HCT116 (cell line): ENCODE data around the gene FAT1. TPM values are rescaled to one million over a fixed set of nuclear protein-coding genes. Genes with fewer than 3 reads are reported as not detected.

Experiments
- ATAC-seq: fragments of 200-7000 bp; cut with Tn5 transposase; 2 replicates; pipeline ENCODE4 v1.9.1; 2020; ENCODE audit warnings: mild to moderate bottlenecking, moderate library complexity
- BruUV-seq: library from RNA; stranded (reverse); fragments of 400-500 nt; replicated peaks from 2 replicates; lab custom pipeline; 2021; lab: Mats Ljungman, UMichigan
- CTCF ChIA-PET: fragments of 300-600 bp; sonication (Branson Sonifier 250); formaldehyde crosslinking; loops from one replicate; lab custom pipeline; 2021; ENCODE audit warnings: antibody characterized with exemption; lab: Charles Lee
- POLR2A ChIA-PET: fragments of 300-600, 350-600 bp; sonication (Branson Sonifier 250); formaldehyde crosslinking; loops from one replicate; lab custom pipeline; 2021; ENCODE audit warnings: antibody characterized with exemption; lab: Charles Lee
- RAD21 ChIA-PET, 2 experiments: fragments of 300-600 bp; sonication (Branson Sonifier 250); formaldehyde crosslinking; loops; one replicate each; lab custom pipeline; 2023; ENCODE audit warnings: low total read pairs in 2 of 2; ENCODE audit not compliant: uncharacterized antibody in 2 of 2, unreplicated experiment in 2 of 2, low non-redundant PET in 1 of 2; lab: Charles Lee
- DNase-seq: peaks from one replicate; pipeline ENCODE4 v3.0.0-alpha.2; 2010; ENCODE audit warnings: low read depth, low spot score
- H2AFZ ChIP-seq: fragments of 200-600 bp; shearing (Covaris generic), sonication (generic); 2 replicates; pipeline ENCODE4 v1.6.1; 2017; ENCODE audit warnings: low read depth, mixed run types, mixed read lengths, antibody characterized with exemption, low read length; ENCODE audit not compliant: poor library complexity, severe bottlenecking
- H3K27ac ChIP-seq: 2 replicates; pipeline ENCODE4 v1.5.1; 2012; ENCODE audit warnings: low read depth, low read length
- H3K27me3 ChIP-seq: fragments of 200-600 bp; sonication (generic); 2 replicates; pipeline ENCODE4 v1.6.1; 2016; ENCODE audit warnings: mixed run types, low read length, mixed read lengths; ENCODE audit not compliant: insufficient read depth
- H3K36me3 ChIP-seq, 2 experiments: fragments of 200-500 bp in 1 of 2; fragments of 200-600 bp in 1 of 2; sonication (Bioruptor generic) in 1 of 2; sonication (generic) in 1 of 2; 2 replicates each; pipeline versions ENCODE4 v1.5.1 to v1.6.1; 2014 to 2016; ENCODE audit warnings: low read length in 2 of 2, inconsistent platforms in 1 of 2, mixed read lengths in 1 of 2, mixed run types in 1 of 2; ENCODE audit not compliant: insufficient read depth in 2 of 2, control insufficient read depth in 1 of 2
- H3K4me1 ChIP-seq, 2 experiments: fragments of 200-600 bp in 1 of 2; sonication (generic) in 1 of 2; 2 replicates each; pipeline versions ENCODE4 v1.5.1 to v1.6.1; 2012 to 2017; ENCODE audit warnings: low read length in 2 of 2, inconsistent platforms in 1 of 2, mild to moderate bottlenecking in 1 of 2, mixed read lengths in 1 of 2, mixed run types in 1 of 2, moderate library complexity in 1 of 2; ENCODE audit not compliant: insufficient read depth in 2 of 2, control insufficient read depth in 1 of 2
- H3K4me2 ChIP-seq: fragments of 200-600 bp; sonication (generic); 2 replicates; pipeline ENCODE4 v1.6.1; 2017; ENCODE audit warnings: mixed run types, low read length, mixed read lengths
- H3K4me3 ChIP-seq, 2 experiments: fragments of 200-600 bp in 1 of 2; sonication (generic) in 1 of 2; replicated peaks in 1 of 2; 2 replicates each; pipeline ENCODE4 v1.5.1; 2011 to 2016; ENCODE audit warnings: low read length in 2 of 2, control low read depth in 1 of 2, low read depth in 1 of 2, mild to moderate bottlenecking in 1 of 2, mixed read lengths in 1 of 2, mixed run types in 1 of 2
- H3K79me2 ChIP-seq: fragments of 200-600 bp; sonication (generic); 2 replicates; pipeline ENCODE4 v1.6.1; 2017; ENCODE audit warnings: mild to moderate bottlenecking, mixed run types, low read length, moderate library complexity, mixed read lengths; ENCODE audit not compliant: insufficient read depth
- H3K9ac ChIP-seq: fragments of 200-600 bp; sonication (generic); 2 replicates; pipeline ENCODE4 v1.6.1; 2016; ENCODE audit warnings: low read length, mixed read lengths
- H3K9me2 ChIP-seq: fragments of 200-600 bp; sonication (generic), shearing (Covaris generic); 2 replicates; pipeline ENCODE4 v1.6.1; 2017; ENCODE audit warnings: mixed run types, mild to moderate bottlenecking, moderate library complexity; ENCODE audit not compliant: insufficient read depth
- H3K9me3 ChIP-seq, 2 experiments: fragments of 200-500 bp in 1 of 2; fragments of 200-600 bp in 1 of 2; sonication (Bioruptor generic) in 1 of 2; sonication (generic) in 1 of 2; 2 replicates each; pipeline ENCODE4 v1.6.1; 2014 to 2017; ENCODE audit warnings: low read length in 2 of 2, mixed read lengths in 2 of 2, inconsistent platforms in 1 of 2, low read depth in 1 of 2, mild to moderate bottlenecking in 1 of 2, mixed run types in 1 of 2, moderate library complexity in 1 of 2; ENCODE audit not compliant: control insufficient read depth in 1 of 2, insufficient read depth in 1 of 2
- H4K20me1 ChIP-seq: fragments of 200-600 bp; sonication (generic), shearing (Covaris generic); 2 replicates; pipeline ENCODE4 v1.6.1; 2017; ENCODE audit warnings: mixed run types, mild to moderate bottlenecking, moderate library complexity; ENCODE audit not compliant: insufficient read depth
- ATF3 ChIP-seq: IDR thresholded peaks from 2 replicates; pipeline ENCODE4 v1.6.1; 2012
- CBX3 ChIP-seq: IDR thresholded peaks from 2 replicates; pipeline ENCODE4 v1.6.1; 2012; ENCODE audit warnings: low read depth
- CEBPB ChIP-seq: IDR thresholded peaks from 2 replicates; pipeline ENCODE4 v1.6.1; 2012; ENCODE audit warnings: low read depth
- EGR1 ChIP-seq: IDR thresholded peaks from 2 replicates; pipeline ENCODE4 v1.6.1; 2012; ENCODE audit warnings: low read depth
- EZH2 ChIP-seq: fragments of 200-600 bp; sonication (generic); IDR thresholded peaks from 2 replicates; pipeline ENCODE4 v1.6.1; 2017; ENCODE audit warnings: antibody characterized with exemption, mixed run types
- FOSL1 ChIP-seq: IDR thresholded peaks from 2 replicates; pipeline ENCODE4 v1.6.1; 2012; ENCODE audit warnings: low read depth
- JUND ChIP-seq: IDR thresholded peaks from 2 replicates; pipeline ENCODE4 v1.6.1; 2012
- POLR2A ChIP-seq: IDR thresholded peaks from 2 replicates; pipeline ENCODE4 v1.7.0; 2011; ENCODE audit warnings: borderline replicate concordance; ENCODE audit not compliant: insufficient read depth, insufficient read length; ENCODE audit errors: extremely low read depth
- POLR2AphosphoS5 ChIP-seq: IDR thresholded peaks from 2 replicates; pipeline ENCODE4 v1.6.1; 2011; ENCODE audit warnings: mild to moderate bottlenecking, low read depth, low read length, moderate library complexity
- RAD21 ChIP-seq: IDR thresholded peaks from 2 replicates; pipeline ENCODE4 v1.6.1; 2012; ENCODE audit warnings: low read depth, mild to moderate bottlenecking
- SRF ChIP-seq: IDR thresholded peaks from 2 replicates; pipeline ENCODE4 v1.6.1; 2012; ENCODE audit warnings: low read depth
- YY1 ChIP-seq: IDR thresholded peaks from 2 replicates; pipeline ENCODE4 v1.6.1; 2011; ENCODE audit warnings: low read length, low read depth, moderate library complexity, mild to moderate bottlenecking; ENCODE audit not compliant: insufficient replicate concordance; ENCODE audit errors: extremely low read depth
- ZFX ChIP-seq: fragments of 450-650 bp; IDR thresholded peaks from 2 replicates; pipeline ENCODE4 v1.6.1; 2017
- intact Hi-C: fragments of 100-400 bp; cut with micrococcal nuclease; formaldehyde crosslinking; loops from 2 replicates; pipeline ENCODE4 v1.10.0; 2022
- total RNA-seq: library from RNA; stranded (reverse); gene quantifications from one replicate; pipeline ENCODE4 v1.2.1, GENCODE V29; 2021; ENCODE audit not compliant: unreplicated experiment
- TF ChIP-seq, protein P1 (sequence below): IDR thresholded peaks from 2 replicates; pipeline ENCODE4 v1.6.1; 2011; ENCODE audit warnings: mild to moderate bottlenecking, low read length, moderate library complexity; ENCODE audit not compliant: insufficient replicate concordance; ENCODE audit errors: extremely low read depth
- TF ChIP-seq, protein P2 (sequence below): IDR thresholded peaks from 2 replicates; pipeline ENCODE4 v1.6.1; 2012

The FAT1 gene
- total RNA-seq, 1 experiment from 2014 or later: 676 TPM

DNA sequence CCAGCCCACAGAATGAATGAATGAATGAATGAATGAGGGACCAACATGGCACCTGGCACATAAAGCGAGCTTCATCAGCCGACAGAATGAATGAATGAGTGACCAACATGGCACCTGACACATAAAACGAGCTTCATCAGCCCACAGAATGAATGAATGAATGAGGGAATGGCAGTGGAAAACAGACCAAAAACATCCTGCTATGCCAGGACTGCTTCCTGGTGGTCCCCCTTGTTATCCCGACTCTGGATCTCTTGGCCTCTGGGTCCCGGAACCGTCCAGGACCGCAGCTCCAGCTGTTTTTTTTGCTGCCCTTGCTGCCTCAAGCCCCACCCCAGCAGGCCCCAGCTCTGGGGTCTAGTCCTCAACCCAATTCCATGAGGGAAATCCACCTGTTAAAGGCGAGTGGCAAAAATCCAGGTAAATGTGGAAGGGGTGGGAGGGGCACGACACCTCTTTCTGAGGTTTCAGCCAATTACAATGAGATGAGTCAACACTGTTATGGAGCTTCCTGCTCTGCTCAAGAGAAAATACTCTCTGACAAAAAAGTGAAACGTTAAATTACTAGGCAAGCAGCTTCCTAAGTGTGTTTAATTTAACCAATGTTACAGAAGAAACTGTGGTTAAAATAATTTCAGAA is 96.3 kb downstream of the FAT1 start:
- DNase-seq (no peak), ATAC-seq (peak; percentile 62)
- ChIA-PET RAD21 (interaction anchor here in 1 of 2 experiments (0.7 kb wide), 1 partner anchor 40 kb away, joined by 3 read pairs; no protein-coding TSS in a partner anchor), POLR2A (no interaction called here), CTCF (no interaction called here)
- Histone ChIP-seq H3K4me1 (peaks cover 0 to 14% of the 10 kb centered on the region in 2 experiments; a peak in 1 of 4 replicates), H3K79me2 (peaks cover 93% of the 10 kb centered on the region), H3K4me3 (no peak overlapping the region), H3K9me3 (no peaks in the 10 kb centered on the region), H3K27ac (peak overlapping the region; percentile 34; the same call in 1 of the 2 replicates), H3K9ac (no peak overlapping the region), H4K20me1 (peaks cover 48% of the 10 kb centered on the region), H3K9me2 (no peaks in the 10 kb centered on the region), H2AFZ (no peak overlapping the region), H3K27me3 (no peaks in the 10 kb centered on the region), H3K36me3 (peaks cover 70 to 88% of the 10 kb centered on the region in 2 experiments), H3K4me2 (no peak overlapping the region)
- intact Hi-C loops: no loop called here
- BruUV-seq: no TSS peak
- no peak for TF ChIP-seq SRF
- 0 out of 2 replicates have a peak, but pooled peaks have one; percentile 11 for TF ChIP-seq JUND

DNA sequence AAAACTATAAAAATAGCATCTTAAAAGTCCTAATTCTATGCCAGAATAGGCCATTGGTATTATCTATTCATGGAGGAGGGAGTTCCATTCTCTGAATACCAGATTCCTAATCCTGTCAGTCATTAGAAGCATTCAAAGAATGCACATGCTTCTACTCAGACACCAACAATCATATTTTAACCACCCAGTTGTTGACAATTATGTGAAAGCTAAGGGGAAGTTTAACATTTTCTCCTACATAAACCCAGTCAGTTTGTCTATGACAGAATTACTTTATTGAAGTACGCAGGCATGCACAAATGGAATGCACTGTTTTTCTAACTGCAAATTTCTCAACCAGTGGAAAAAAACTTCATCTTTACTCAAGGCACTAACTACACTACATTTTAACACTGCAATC is 98.7 kb downstream of the FAT1 start:
- no peak overlapping the region for H3K4me3 ChIP-seq
- CTCF ChIA-PET: no interaction called here
- ATAC-seq (no peak), DNase-seq (no peak)
- H3K27ac ChIP-seq: no peak overlapping the region
- H3K9me2 ChIP-seq: no peaks in the 10 kb centered on the region
- intact Hi-C loops: no loop called here
- H2AFZ ChIP-seq: no peak overlapping the region
- H3K79me2 ChIP-seq: peaks cover 93% of the 10 kb centered on the region
- H3K27me3 ChIP-seq: no peaks in the 10 kb centered on the region
- peaks cover 71 to 88% of the 10 kb centered on the region in 2 experiments for H3K36me3 ChIP-seq
- BruUV-seq: no TSS peak
- POLR2A ChIA-PET: no interaction called here
- RAD21 ChIA-PET: no interaction called here
- no peaks in the 10 kb centered on the region for H3K9me3 ChIP-seq
- no peak overlapping the region for H3K9ac ChIP-seq
- no peak for TF ChIP-seq POLR2AphosphoS5
- no peak for TF ChIP-seq YY1
- TF ChIP-seq, protein P1, sequence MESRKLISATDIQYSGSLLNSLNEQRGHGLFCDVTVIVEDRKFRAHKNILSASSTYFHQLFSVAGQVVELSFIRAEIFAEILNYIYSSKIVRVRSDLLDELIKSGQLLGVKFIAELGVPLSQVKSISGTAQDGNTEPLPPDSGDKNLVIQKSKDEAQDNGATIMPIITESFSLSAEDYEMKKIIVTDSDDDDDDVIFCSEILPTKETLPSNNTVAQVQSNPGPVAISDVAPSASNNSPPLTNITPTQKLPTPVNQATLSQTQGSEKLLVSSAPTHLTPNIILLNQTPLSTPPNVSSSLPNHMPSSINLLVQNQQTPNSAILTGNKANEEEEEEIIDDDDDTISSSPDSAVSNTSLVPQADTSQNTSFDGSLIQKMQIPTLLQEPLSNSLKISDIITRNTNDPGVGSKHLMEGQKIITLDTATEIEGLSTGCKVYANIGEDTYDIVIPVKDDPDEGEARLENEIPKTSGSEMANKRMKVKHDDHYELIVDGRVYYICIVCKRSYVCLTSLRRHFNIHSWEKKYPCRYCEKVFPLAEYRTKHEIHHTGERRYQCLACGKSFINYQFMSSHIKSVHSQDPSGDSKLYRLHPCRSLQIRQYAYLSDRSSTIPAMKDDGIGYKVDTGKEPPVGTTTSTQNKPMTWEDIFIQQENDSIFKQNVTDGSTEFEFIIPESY: no peak
- TF ChIP-seq ATF3: no peak
- TF ChIP-seq, protein P2, sequence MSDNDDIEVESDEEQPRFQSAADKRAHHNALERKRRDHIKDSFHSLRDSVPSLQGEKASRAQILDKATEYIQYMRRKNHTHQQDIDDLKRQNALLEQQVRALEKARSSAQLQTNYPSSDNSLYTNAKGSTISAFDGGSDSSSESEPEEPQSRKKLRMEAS: no peak
- TF ChIP-seq FOSL1: no peak
- TF ChIP-seq EGR1: no peak
- no peak for TF ChIP-seq EZH2
- no peak for TF ChIP-seq JUND
- no peak for TF ChIP-seq CEBPB
- no peak for TF ChIP-seq CBX3
- no peak for TF ChIP-seq ZFX
- TF ChIP-seq RAD21: no peak
- TF ChIP-seq POLR2A: no peak
- TF ChIP-seq, all 23 proteins: peak for 0
- Histone ChIP-seq H3K4me2 (no peak overlapping the region), H4K20me1 (peaks cover 60% of the 10 kb centered on the region), H3K4me1 (peaks cover 0 to 14% of the 10 kb centered on the region in 2 experiments; a peak in 1 of 4 replicates)
